NCI-H446 treated with DMSO at 0.1 percent for 48 hours (cell line): ENCODE results near the gene ARHGAP27.

ENCODE experiments used
- DNase-seq: peaks from one replicate; lab custom pipeline; 2025; lab: John Stamatoyannopoulos, UW

Gene ARHGAP27

DNA sequence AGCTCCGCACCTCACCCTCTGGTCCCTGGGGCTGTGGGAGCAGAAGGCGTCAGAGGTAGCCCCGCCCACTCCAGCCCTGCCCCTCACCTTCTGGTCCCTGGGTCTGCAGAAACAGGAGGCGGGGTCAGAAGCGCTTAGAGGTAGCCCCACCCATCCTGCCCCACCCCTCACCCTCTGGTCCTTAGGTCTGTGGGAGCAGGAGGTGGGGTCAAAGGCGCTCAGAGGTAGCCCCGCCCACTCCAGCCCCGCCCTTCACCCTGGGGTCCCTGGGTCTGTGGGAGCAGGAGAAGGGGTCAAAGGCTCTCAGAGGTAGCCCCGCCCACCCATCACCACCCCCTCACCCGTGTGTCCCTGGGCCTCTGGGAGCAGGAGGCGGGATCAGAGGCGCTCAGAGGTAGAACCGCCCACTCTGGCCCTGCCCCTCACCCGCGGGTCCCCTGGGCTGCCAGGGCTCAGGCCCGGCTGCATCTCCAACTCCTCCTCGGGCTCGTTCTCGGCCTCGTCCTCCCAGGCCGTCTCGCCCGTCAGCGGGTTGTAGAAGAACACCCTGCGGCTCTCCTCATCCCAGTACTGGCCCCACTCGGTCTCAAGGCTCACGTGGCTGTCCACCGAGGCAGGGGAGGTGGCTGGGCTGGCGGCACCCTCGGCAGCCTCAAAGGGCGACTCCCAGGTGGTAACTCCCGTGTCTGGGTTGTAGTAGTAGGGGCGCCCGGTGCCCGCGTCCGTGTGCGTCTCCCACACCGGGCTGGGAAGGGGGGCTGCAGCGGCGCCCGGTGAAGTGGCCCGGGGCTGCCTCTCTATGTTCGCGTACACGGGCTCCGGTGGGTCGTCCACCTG lies 27.2 kb downstream of the ARHGAP27 start:
- DNase-seq, result no peak

DNA sequence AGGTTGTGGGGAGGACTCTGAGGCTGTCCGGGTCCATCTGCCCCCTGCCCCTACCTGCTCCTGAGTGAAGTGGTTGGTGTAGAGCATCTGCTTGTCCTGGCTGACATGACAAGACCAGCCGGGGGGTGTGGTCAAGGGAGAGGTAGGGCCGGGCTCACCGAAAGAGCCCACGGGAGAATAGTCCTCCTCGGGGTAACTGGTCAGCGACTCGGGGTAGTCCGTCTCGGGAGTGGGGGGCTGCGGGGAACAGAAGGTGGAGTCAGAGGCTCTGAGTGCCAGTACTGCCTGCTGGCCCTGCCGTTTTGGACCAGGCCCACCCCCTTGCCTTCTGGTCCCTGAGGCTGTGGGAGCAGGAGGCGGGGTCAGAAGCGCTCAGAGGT lies 27.8 kb downstream of the ARHGAP27 start:
- DNase-seq, result no peak

DNA sequence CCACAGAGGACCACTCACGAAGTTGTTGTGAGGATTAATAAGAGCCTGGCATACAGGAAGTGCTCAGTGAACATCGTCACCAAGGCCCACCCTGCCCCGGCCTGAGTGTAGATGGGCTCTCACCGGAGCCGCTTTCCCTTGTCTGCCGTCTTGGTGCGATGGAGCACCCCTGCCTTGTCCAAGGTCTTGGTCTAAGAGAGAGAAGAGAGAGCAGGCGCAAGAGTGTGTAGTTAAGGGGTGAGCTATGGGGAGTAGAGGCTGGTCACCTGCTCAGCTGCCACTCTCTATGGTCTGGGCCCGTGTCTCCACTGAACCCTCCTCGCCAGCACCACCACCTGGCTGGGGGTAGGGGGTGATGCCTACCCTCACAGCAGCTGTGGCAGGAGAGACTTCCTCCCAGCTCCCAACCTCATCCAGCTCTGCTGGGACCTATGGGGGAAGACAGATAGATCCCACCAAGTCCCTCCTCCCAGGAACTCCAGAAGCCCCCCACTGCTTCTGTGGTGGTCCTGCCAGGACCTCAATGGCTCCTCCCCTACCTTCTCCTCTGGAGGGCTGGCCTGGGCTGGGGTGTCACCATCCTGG lies 28.7 kb downstream of the ARHGAP27 start:
- no peak for DNase-seq

DNA sequence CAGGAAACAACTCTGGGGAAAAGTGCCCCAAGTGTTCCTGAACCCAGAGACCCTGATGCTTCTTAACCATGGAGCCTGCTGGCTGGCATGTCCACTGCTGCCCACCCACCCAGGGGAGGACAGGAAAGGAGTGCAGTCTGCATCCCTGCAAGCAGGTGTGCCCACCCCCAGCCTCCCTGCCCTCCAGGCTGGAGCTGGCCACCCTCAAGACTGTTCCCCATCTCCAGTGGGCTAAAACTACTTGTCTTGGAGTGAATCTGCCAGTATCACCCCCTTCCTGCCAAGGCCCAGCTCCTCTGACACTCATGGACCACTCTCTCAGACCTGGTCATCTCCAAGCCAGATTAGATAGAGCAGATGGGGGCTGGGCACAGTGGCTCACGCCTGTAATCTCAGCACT lies 29.8 kb downstream of the ARHGAP27 start:
- DNase-seq, result no peak

DNA sequence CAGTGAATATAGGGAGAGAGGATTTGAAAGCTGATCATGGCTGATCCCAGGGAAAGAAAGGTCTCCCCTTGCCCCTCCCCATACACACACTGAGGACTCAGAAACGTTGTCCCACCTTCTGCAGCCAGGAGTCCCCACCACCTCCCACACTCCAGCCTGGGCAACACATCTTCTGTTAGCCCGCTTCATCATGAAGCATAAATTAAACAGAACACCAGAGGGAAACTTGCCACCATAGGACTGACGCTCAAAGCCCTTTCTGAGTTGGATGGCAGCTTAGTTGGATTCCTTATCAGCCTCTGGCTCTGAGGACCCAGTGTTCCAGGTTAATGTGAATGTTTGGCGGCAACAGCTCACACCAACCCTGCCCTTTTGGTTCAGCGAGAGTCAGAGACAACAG lies 33.9 kb downstream of the ARHGAP27 start:
- no peak for DNase-seq

DNA sequence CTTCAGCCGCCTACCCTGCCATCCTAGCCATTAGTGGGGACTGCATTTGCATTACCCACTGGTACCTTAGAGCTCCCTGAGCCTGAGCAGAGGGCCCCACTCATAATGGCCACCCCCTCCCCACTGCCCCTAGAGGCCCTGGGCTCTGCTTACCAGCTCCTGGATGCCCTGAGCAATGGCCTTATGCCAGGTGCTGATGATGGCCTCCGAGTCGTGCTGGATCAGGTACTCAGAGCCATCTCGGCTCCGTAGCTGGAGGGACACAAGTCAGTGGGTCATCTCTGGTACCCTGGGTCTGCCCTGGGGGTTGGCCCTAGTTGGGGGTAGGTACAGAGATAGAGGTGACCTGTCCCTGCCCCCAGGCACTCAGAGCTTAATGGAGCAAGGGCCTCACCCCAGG lies 34.9 kb downstream of the ARHGAP27 start:
- DNase-seq, result no peak

DNA sequence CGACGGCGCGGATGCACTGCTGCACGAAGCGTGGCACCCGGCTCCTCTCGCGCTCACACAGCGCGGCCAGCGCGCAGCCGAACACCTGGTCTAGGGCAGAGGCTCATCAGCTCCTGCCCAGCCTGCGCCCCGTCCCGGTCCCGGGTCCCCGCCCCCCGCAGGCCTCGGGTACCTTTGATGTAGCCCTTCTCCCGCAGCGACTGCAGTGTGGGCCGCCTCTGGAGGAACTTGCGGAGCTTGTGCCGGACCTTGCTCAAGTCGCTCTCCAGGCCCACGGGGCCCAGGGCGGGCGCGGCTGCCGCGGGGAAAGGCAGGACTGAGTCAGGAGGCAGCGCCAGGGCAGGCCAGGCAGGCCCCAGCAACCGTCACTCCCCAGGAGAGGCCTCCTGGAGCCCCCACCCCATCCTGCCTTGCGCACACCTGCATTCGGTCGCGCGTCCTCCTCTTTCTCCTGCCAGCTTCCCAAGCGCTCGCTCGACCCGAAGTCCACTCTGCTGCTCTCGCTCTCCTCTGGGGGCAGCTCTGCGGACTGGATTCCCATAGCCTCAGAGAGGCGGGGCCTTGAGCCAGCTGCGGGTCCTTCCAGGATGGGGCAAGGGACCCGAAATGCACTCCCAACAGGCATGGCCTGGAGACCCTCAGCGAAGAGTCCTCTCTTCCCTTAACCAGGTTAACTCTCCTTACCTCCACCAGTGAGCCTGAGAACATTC lies 36.0 kb downstream of the ARHGAP27 start:
- no peak for DNase-seq

DNA sequence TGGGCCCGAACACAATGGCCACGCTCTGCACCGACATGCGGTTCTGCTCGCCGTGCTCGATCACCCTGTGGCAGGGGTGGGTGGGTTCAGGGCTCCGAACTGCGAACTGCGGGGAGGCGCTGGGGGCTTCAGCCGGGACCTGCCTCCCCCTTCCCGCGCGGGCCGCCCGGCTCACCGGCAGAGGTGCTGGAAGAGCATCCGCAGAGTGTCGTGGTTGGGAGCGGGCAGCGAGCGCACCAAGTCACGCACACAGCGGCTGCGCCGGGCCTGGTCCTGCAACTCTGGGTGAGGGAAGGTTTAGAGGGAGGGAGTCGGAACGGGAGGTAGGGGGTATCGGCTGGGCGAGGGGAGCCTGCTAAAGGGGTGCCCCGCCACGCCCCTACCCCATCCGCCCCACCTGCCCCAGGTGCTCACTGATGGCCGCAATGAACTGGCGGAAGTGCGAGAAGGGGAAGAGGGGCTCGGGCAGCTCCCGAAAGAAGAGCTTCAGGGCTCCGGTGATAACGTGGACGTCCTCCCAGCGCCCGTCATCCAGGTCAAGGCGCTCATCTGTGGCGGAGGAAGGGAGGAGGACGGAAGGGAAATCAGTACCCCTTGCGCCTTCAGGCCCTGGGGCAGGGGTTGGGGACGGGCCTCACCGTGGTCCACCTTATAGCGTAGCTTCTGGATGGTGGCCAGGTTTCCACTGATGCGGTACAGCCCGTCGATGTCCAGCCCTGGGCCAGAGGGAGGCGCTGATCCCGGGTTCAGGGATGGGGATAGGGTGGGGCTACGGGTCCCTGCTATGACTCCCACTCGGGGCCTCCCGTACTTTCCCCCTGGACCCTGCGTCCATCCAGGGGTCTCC lies 36.9 kb downstream of the ARHGAP27 start:
- no peak for DNase-seq

DNA sequence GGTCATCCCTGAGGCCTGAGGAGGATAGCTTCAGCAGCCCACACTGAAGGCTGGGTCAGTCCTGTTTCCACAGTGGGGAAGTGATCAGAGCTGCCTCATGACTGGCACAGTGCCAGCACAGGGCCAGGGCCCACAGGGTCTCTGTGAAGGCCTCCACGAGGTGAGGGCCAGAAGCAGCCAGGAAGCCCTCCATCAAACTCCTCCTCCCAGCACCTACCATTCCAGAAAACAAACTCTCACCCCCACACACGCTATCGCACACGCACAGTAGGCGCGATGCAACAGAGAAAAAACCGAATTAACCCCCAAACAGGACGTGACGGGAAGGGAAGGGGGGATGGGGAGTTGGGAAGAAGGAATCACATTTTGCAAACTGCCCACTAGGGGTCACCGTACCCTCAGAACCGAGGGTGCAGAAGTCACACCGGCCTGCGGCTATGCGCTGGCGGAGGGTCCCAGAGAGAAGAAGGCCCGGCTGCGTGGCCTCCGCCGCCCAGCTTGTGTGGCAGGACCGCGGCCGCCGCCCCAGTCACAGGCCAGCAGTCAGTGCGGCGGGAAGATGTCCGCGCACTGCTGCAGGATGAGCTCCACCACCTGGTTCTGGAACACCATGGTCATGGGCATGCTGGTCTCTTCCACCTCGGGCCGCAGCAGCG lies 37.6 kb downstream of the ARHGAP27 start:
- no peak for DNase-seq

DNA sequence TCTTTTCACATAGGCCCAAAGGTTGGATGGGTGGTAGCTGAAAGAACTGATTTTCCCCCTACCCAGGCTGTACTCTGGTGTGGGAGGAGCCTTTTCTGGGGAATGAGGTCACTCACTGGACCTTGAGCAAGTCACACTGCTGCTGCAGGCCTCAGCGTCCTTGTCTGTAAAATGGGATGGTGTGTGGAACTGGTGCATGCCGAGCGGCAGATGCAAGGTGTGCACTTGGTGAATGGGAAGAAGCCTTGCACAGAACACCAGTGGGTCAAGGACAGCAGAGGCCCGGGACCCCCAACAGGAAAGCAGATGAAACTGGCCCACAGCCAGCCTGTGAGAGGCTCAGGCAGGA lies 38.1 kb downstream of the ARHGAP27 start:
- no peak for DNase-seq

DNA sequence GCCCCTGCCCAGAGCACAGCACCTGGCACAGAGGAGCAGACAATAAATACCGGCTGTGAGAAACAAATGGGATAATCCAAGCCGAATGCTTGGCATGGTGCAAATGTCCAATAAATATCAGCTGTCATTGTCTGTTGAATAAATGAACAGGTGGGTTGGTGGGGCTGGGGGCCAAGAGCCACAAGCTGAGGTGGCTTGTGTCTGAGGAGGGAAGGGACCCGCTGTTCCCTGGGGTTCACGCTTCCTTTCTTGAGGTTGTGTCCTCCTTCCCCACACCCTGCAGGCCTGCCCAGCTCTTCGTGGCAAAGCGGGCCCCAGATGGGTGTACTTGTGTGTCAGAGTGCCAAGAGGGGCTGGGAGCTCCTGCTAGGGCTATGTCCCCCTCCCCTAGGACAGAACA lies 38.6 kb downstream of the ARHGAP27 start:
- no peak for DNase-seq

DNA sequence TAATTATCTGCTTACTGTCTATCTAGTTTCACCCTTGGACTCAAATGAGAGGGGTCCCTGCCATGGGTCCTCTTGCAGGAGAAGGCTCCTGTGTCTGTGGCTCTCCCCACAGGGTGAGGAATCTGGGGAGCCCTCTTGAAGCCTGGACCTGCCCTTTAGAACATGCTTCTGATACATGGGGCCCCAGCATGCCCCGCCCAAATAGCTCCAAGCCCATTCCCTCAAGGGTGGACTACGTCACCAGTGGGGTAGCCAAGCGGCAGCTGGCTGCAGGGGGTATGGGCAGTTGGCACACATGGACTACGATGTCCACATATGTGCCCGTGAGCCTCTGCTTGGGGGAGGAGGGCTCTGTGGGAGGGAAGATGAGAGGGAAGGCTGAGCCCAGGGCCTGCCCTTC lies 39.3 kb downstream of the ARHGAP27 start:
- no peak for DNase-seq

DNA sequence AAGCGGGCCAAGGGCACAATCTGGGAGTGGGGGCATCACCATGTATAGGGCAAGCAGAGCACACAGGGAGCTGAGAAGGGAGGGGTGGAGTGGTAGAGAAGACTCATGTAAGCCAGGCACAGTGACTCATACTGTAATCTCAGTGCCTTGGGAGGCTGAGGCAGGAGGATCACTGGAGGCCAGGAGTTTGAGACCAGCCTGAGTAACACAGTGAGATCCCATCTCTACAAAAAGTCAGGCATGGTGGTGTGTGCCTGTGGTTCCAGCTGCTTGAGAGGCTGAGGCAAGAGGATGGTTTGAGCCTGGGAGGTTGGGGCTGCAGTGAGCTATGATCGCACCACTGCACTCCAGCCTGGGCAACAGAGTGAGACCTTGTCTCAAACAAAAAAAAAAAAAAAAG lies 40.8 kb downstream of the ARHGAP27 start:
- DNase-seq, result no peak

DNA sequence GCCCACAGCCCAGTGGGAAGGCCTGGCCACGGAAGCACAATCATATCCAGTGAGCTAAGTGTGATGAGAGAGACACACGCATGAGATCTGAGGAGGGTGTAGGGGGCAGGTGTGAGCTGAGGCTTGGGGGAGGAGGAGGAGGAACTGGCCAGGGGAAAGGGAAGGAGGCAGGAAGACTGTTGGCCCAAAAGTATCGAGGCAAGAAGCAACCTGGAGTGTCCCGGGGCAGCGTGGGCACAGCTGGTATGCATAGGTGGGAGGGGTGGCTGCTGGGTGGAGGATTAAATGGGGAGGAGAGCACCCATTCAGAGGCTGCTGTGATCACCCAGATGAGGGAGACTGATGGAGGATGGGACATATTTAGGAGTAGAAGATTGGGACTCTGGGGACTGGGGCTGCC lies 41.4 kb downstream of the ARHGAP27 start:
- no peak for DNase-seq

DNA sequence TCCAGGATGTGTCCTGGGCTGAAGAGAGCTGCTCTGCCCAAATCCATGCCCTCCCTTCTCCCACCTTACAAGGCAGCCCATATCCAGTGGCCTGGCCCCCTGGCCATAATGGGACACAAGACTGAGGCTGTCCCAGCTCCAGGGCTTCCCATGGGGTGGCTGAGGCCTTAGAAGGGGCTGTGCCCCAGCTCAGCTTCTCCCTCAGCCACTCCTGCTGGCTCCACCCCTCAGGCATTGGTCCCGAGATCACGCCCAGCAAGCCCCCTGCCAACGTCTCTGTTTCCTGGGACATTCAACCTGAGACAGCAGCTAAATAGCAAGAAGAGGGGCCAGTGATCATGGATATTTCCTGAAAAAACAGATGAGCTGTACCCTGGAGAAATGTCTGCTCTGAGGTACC lies 43.3 kb downstream of the ARHGAP27 start:
- DNase-seq, result no peak

DNA sequence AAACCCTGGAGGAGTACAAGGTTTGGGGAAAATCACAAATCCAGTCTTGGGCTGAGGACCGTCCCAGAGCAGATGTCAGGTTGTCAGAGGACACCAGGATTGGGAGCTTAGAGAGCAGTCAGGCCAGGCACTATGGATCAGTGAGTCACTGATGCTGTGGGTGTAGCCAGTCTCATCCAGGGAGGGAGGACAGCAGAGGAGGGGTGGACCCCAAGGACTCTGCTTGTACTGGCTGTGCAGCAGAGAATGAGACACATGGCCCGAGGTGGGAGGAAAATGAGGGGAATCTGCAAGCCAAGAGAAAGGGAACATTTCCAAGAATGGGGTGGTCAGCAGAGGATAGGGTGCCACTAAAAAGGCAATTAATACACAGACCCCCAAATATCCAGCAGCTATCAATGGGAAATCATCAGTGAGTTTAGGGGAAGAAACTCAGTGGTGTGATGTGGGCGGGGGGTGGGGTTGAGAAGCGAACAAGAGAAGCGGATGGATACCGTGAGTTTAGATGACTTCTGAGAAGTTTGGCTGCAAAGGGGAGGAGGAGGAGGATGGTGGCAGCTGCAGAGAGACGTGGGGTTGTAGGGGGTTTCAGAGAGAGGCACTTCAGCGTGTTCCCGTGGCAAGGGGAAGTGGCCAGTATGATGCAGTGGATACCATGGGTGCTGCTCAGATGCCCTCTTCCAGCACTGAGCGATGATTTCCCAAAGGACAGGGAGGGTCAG lies 43.9 kb downstream of the ARHGAP27 start:
- DNase-seq, result no peak

DNA sequence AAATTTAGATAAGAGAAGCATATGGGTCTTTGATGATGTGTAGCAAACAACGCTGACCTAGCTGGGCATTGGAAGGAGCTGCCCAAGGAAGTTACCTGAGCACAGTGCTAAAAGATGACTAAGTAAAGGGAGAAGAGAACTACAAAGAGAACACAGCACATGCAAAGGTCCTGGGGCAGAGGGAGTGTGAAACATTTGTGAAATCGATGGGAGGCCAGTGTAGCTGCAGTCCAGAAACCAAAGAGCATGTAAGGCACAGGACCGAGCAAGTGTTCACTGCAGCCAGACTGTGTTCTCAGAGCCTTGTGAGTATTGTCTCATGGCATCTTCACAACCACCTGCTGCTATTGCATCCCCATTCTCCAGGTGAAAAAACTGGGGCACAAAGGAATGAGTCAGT lies 44.9 kb downstream of the ARHGAP27 start:
- no peak for DNase-seq

DNA sequence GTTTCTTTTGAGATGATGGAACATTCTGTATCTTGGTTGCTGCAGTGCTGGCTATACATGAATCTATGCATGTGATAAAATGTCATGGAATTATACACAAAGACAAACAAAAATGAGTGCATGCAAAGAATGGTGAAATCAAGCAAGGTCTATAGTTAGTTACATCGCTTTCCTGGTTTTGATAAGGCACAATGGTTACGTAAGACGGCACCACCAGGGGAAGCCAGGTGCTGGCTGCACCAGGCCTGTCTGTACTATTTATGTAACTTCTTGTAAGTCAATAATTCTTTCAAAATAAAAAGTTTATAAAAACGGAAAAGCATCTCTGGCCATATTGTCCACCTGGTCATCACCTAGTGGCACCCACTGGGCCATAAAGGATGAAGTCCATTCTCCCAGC lies 46.5 kb downstream of the ARHGAP27 start:
- DNase-seq, result no peak

DNA sequence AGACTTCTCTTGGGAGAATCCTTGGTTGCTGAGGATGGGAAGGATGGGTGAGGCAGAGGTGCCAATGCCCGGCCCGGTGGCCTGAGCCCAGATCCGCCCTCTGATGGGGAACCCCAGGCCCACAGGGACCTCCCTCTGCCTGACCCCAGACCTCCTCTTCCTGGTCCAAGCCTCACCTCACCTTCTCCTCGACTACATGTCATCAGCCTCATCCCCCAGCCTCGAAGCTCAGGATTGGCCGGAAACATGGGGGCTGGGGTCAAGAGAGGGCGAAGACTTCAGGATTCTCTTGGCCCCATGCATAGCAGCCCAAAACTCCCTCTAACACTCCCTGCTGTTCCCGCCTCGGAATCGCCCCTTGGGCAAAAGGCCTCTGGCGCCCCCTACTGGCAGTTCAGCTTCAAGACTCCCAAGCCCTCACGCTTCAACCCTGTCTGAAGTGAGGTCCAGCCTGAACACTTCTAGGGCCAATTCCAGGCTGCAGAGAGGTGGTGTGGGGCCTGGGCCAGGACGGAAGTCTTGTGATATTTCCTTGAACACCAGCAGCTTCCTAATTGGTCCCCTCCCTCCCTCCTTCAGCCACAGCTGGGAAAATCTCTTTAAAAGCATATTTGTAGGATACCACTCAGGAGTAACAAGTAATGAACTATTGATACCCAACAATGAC lies 47.2 kb downstream of the ARHGAP27 start:
- DNase-seq, result peak; percentile 37

DNA sequence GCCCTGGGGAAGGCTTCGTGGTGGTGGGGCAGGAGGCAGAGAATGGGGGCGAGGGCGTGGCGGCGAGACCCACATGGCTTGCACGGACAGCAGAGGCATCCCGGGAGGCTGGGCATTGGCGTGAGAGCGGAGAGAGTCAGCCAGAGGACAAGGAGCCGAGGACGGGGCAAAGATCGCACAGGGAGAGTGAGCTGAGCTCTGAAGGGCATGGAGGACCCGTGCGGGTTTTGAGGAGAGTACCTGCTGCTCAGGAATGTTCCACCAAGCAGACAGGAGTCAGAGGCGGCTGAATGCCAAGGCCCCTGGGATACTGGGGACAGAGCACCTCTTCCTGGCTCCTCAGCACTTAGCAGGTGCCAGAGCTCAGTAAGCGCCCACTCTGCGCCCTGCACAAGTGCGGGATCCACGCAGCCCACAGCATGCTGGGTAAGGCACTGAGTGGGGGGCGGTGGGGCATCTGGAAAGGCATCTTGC lies 47.8 kb downstream of the ARHGAP27 start:
- DNase-seq, result no peak
